HEK293 (cell line): Measurements from ENCODE around the gene IZUMO1.

Experiments used
- CTCF ChIA-PET: fragments of 350-600 bp; formaldehyde crosslinking; extraction: SDS; loops from one replicate; lab custom pipeline; 2021; ENCODE audit warnings: antibody characterized with exemption; lab: Yijun Ruan, JAX
- POLR2A ChIA-PET: fragments of 300-600 bp; formaldehyde crosslinking; extraction: SDS; loops from one replicate; lab custom pipeline; 2020; ENCODE audit warnings: antibody characterized with exemption, inconsistent platforms; lab: Yijun Ruan, JAX
- H3K27ac ChIP-seq: fragments of 200-500 bp; sonication (Bioruptor generic); 2 replicates; pipeline ENCODE4 v1.5.1; 2014; ENCODE audit warnings: low read depth, low read length, control low read depth, inconsistent platforms; ENCODE audit errors: extremely low read depth
- H3K36me3 ChIP-seq, 2 experiments: fragments of 200-500 bp in 1 of 2; sonication (Bioruptor generic) in 1 of 2; 1 replicate in 1 of 2; 2 replicates in 1 of 2; pipeline ENCODE4 v1.5.1; 2014 to 2017; ENCODE audit warnings: inconsistent platforms in 2 of 2, low read length in 2 of 2; ENCODE audit not compliant: control insufficient read depth in 2 of 2, insufficient read depth in 1 of 2
- H3K4me1 ChIP-seq: fragments of 200-500 bp; sonication (Bioruptor generic); 2 replicates; pipeline ENCODE4 v1.5.1; 2014; ENCODE audit warnings: mild to moderate bottlenecking, low read length, inconsistent platforms; ENCODE audit not compliant: control insufficient read depth, insufficient read depth
- H3K4me3 ChIP-seq: 2 replicates; pipeline ENCODE4 v1.5.1; 2011; ENCODE audit warnings: low read depth, mild to moderate bottlenecking, control low read depth, low read length, moderate library complexity
- H3K9me3 ChIP-seq: fragments of 200-500 bp; sonication (Bioruptor generic); 2 replicates; pipeline ENCODE4 v1.5.1; 2014; ENCODE audit warnings: low read depth, low read length, inconsistent platforms; ENCODE audit not compliant: control insufficient read depth, insufficient read depth
- BCL6B ChIP-seq: fragments of 450-650 bp; formaldehyde crosslinking; IDR thresholded peaks from 2 replicates; pipeline ENCODE4 v1.5.1; 2017; ENCODE audit warnings: missing biosample characterization, missing genetic modification characterization
- ELK4 ChIP-seq: IDR thresholded peaks from 2 replicates; pipeline ENCODE4 v1.6.1; 2011; ENCODE audit warnings: mild to moderate bottlenecking, low read depth, low read length, borderline replicate concordance
- IKZF3 ChIP-seq: fragments of 450-650 bp; IDR thresholded peaks from 2 replicates; pipeline ENCODE4 v1.5.0; 2018; ENCODE audit warnings: missing biosample characterization, mild to moderate bottlenecking, missing genetic modification characterization, moderate library complexity
- KLF1 ChIP-seq: fragments of 450-650 bp; formaldehyde crosslinking; IDR thresholded peaks from 2 replicates; pipeline ENCODE4 v1.5.1; 2016; ENCODE audit warnings: missing biosample characterization, missing genetic modification characterization
- KLF16 ChIP-seq: fragments of 450-650 bp; formaldehyde crosslinking; IDR thresholded peaks from 2 replicates; pipeline ENCODE4 v1.5.1; 2017; ENCODE audit warnings: missing biosample characterization, missing genetic modification characterization
- RBAK ChIP-seq: fragments of 450-650 bp; formaldehyde crosslinking; IDR thresholded peaks from 2 replicates; pipeline ENCODE4 v1.5.1; 2016; ENCODE audit warnings: missing biosample characterization, missing genetic modification characterization
- SP2 ChIP-seq: fragments of 450-650 bp; formaldehyde crosslinking; IDR thresholded peaks from 2 replicates; pipeline ENCODE4 v1.5.1; 2016; ENCODE audit warnings: missing biosample characterization, missing genetic modification characterization
- TCF7L2 ChIP-seq: IDR thresholded peaks from 2 replicates; pipeline ENCODE4 v1.6.1; 2011; ENCODE audit warnings: low read depth, mild to moderate bottlenecking, inconsistent platforms, low read length, moderate library complexity, borderline replicate concordance
- ZBTB10 ChIP-seq: fragments of 450-650 bp; formaldehyde crosslinking; IDR thresholded peaks from 2 replicates; pipeline ENCODE4 v1.5.1; 2016; ENCODE audit warnings: missing biosample characterization, missing genetic modification characterization
- ZBTB11 ChIP-seq: fragments of 450-650 bp; formaldehyde crosslinking; conservative IDR thresholded peaks from 2 replicates; pipeline ENCODE4 v1.5.1; 2016; ENCODE audit warnings: low read depth, missing biosample characterization, missing genetic modification characterization
- ZBTB17 ChIP-seq: fragments of 450-650 bp; formaldehyde crosslinking; IDR thresholded peaks from 2 replicates; pipeline ENCODE4 v1.5.1; 2016; ENCODE audit warnings: missing biosample characterization, missing genetic modification characterization
- ZBTB26 ChIP-seq: fragments of 450-650 bp; formaldehyde crosslinking; optimal IDR thresholded peaks from 2 replicates; pipeline ENCODE3; 2016; ENCODE audit warnings: missing biosample characterization, mild to moderate bottlenecking, missing genetic modification characterization
- ZFHX2 ChIP-seq: fragments of 450-650 bp; formaldehyde crosslinking; conservative IDR thresholded peaks from 2 replicates; pipeline ENCODE4 v1.5.1; 2016; ENCODE audit warnings: missing biosample characterization, missing genetic modification characterization
- ZNF138 ChIP-seq: fragments of 450-650 bp; formaldehyde crosslinking; IDR thresholded peaks from 2 replicates; pipeline ENCODE4 v1.5.1; 2016; ENCODE audit warnings: missing biosample characterization, missing genetic modification characterization, borderline replicate concordance
- ZNF140 ChIP-seq: fragments of 450-650 bp; formaldehyde crosslinking; IDR thresholded peaks from 2 replicates; pipeline ENCODE4 v1.5.1; 2016; ENCODE audit warnings: missing biosample characterization, missing genetic modification characterization
- ZNF157 ChIP-seq: fragments of 450-650 bp; formaldehyde crosslinking; IDR thresholded peaks from 2 replicates; pipeline ENCODE4 v1.5.1; 2016; ENCODE audit warnings: missing biosample characterization, missing genetic modification characterization
- ZNF19 ChIP-seq: fragments of 450-650 bp; formaldehyde crosslinking; IDR thresholded peaks from 2 replicates; pipeline ENCODE4; 2016; ENCODE audit warnings: missing biosample characterization, missing genetic modification characterization, low read depth
- ZNF366 ChIP-seq: fragments of 450-650 bp; formaldehyde crosslinking; conservative IDR thresholded peaks from 2 replicates; pipeline ENCODE4 v1.5.1; 2016; ENCODE audit warnings: missing biosample characterization, missing genetic modification characterization
- ZNF426 ChIP-seq: fragments of 450-650 bp; formaldehyde crosslinking; IDR thresholded peaks from 2 replicates; pipeline ENCODE4 v1.5.1; 2017; ENCODE audit warnings: missing biosample characterization, missing genetic modification characterization, mild to moderate bottlenecking, inconsistent platforms, moderate library complexity
- ZNF596 ChIP-seq: fragments of 450-650 bp; IDR thresholded peaks from 2 replicates; pipeline ENCODE4 v1.5.0; 2018; ENCODE audit warnings: missing biosample characterization, mild to moderate bottlenecking, missing genetic modification characterization, moderate library complexity
- ZNF600 ChIP-seq: fragments of 450-650 bp; formaldehyde crosslinking; IDR thresholded peaks from 2 replicates; pipeline ENCODE4 v1.5.1; 2016; ENCODE audit warnings: missing biosample characterization, missing genetic modification characterization
- ZNF843 ChIP-seq: fragments of 450-650 bp; formaldehyde crosslinking; IDR thresholded peaks from 2 replicates; pipeline ENCODE4 v1.5.1; 2016; ENCODE audit warnings: missing biosample characterization, missing genetic modification characterization
- ZSCAN16 ChIP-seq: fragments of 450-650 bp; formaldehyde crosslinking; IDR thresholded peaks from 2 replicates; pipeline ENCODE4 v1.5.1; 2016; ENCODE audit warnings: missing biosample characterization, missing genetic modification characterization

Gene IZUMO1

GRCh38 chr19:48715681-48716171, 31.0 kb downstream of the IZUMO1 start:
- TF ChIP-seq ZNF426 (tag by site-specific recombination) = no peak
- no peak for TF ChIP-seq ZNF19 (tag by site-specific recombination)
- peak; percentile 65 for TF ChIP-seq ZBTB17
- TF ChIP-seq IKZF3 (tag by site-specific recombination) = peak; percentile 33; the same call in 1 of the 2 replicates
- 0 out of 2 replicates have a peak, but pooled peaks have one; percentile 10 for TF ChIP-seq ZNF600
- TF ChIP-seq SP2 = 0 out of 2 replicates have a peak, but pooled peaks have one; percentile 5
- peak; percentile 80 for TF ChIP-seq KLF1
- TF ChIP-seq, all 188 proteins: peak for 5
- Histone ChIP-seq H3K36me3 (no peaks in the 10 kb centered on the region; a peak in 1 of 3 replicates), H3K27ac (peak overlapping the region; percentile 50; the same call in 1 of the 2 replicates), H3K9me3 (no peaks in the 10 kb centered on the region), H3K4me1 (peaks cover 13% of the 10 kb centered on the region), H3K4me3 (no peak overlapping the region)
- ChIA-PET CTCF (interaction anchor here (0.6 kb wide), 1 partner anchor 44 kb away, joined by 3 read pairs; no protein-coding TSS in a partner anchor), POLR2A (interaction anchor here (1.0 to 1.4 kb wide), 2 partner anchors 10 to 23 kb away, joined by 5 to 6 read pairs; no protein-coding TSS in a partner anchor)

- ChIA-PET CTCF (interaction anchor here (0.6 to 3.8 kb wide), 6 partner anchors 10 to 383 kb away, joined by 3 to 35 read pairs (median 4); partner anchors contain the start of gene RUVBL2), POLR2A (interaction anchor here (0.6 to 2.4 kb wide), 12 partner anchors 10 to 101 kb away, joined by 3 to 15 read pairs (median 4); partner anchors contain the start of genes CA11, RPL18 and SPHK2)
- H3K4me1 ChIP-seq = peaks cover 13% of the 10 kb centered on the region
- H3K9me3 ChIP-seq = no peaks in the 10 kb centered on the region
- peak overlapping the region; percentile 67 for H3K27ac ChIP-seq
- peak overlapping the region; percentile 41 for H3K4me3 ChIP-seq
- H3K36me3 ChIP-seq = no peaks in the 10 kb centered on the region; a peak in 1 of 3 replicates
- TF ChIP-seq ZNF596 (tag by site-specific recombination) = no peak
- peak; percentile 71; the same call in 1 of the 2 replicates for TF ChIP-seq ZBTB10 (tag by site-specific recombination)
- peak; percentile 14; the same call in 1 of the 2 replicates for TF ChIP-seq ZFHX2 (tag by site-specific recombination)
- no peak for TF ChIP-seq ZSCAN16 (tag by site-specific recombination)
- no peak for TF ChIP-seq ZNF140 (tag by site-specific recombination)
- TF ChIP-seq ZBTB11 = no peak
- TF ChIP-seq KLF16 (tag by site-specific recombination) = no peak
- no peak for TF ChIP-seq ZNF157
- no peak for TF ChIP-seq RBAK
- TF ChIP-seq ZNF138 (tag by site-specific recombination) = 0 out of 2 replicates have a peak, but pooled peaks have one; percentile 16
- no peak for TF ChIP-seq ZBTB26
- TF ChIP-seq TCF7L2 = no peak
- no peak for TF ChIP-seq ELK4
- TF ChIP-seq ZNF366 (tag by site-specific recombination) = 0 out of 2 replicates have a peak, but pooled peaks have one; percentile 12
- TF ChIP-seq ZNF843 (tag by site-specific recombination) = no peak
- TF ChIP-seq BCL6B (tag by site-specific recombination) = no peak
These were observed 31.7 kb downstream of the IZUMO1 start for GRCh38 chr19:48714759-48715675.
